ENCODE results near the gene SCN5A. TPM values are rescaled to one million over a fixed set of nuclear protein-coding genes. Genes with fewer than 3 reads are reported as not detected.

Gene SCN5A
- total RNA-seq, 2 experiments from 2014 or later = 0.08 to 0.37 TPM

DNA sequence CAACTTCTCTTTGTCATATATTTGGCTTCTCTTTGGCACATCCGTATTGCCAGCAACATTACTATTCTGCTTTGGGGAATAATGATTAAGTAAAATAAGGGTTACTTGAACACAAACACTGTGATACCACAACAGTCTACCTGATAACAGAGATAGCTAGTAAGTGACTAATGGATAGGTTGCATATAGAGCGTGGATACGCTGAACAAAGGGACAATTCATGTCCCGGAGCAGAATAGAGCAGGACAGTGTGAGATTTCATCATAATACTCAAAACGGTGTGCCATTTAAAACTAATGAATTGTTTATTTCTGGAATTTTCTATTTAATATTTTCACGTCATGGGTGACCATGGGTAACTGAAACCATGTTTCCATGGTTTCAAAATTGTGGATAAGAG is 54.1 kb downstream of the SCN5A start:
- H3K27me3 Mint-ChIP-seq (ENCODE audit: low read depth) = peaks cover 8% of the 10 kb centered on the region
- ATAC-seq = no peak
- H3K4me1 Mint-ChIP-seq (ENCODE audit: low read depth) = no peaks in the 10 kb centered on the region
- POLR2A ChIA-PET = no interaction called here
- no peak for DNase-seq
- H3K36me3 Mint-ChIP-seq (ENCODE audit: low read depth) = no peaks in the 10 kb centered on the region
- CTCF ChIA-PET = no interaction called here
- H3K4me3 Mint-ChIP-seq = no peak overlapping the region
- no peak overlapping the region for H3K27ac Mint-ChIP-seq
- no peaks in the 10 kb centered on the region for H3K9me3 Mint-ChIP-seq (ENCODE audit: insufficient read depth)

DNA sequence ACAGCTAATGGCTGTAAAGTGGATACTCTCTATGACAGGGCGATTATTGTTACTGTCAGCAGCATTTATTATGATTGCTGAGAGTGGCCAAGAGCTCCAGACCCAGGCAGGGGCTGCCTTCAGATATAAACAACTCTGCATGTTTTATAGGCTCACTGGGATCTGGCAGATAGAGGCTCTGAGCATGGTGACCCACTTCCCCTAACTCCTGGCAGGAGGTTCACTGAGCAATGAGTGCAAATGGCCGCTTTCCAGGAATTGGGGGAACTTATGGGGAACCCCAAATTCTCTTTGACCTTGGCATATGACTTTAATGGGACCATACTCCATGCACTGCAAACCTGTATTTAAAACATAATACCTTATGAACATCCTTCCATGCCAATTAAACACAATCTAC is 59.0 kb downstream of the SCN5A start:
- ChIA-PET CTCF (interaction anchor here (1.3 kb wide), 1 partner anchor 65 kb away, joined by 3 read pairs; no protein-coding TSS in a partner anchor), POLR2A (no interaction called here)
- Mint-ChIP-seq H3K27me3 (ENCODE audit: low read depth) (peaks cover 8% of the 10 kb centered on the region), H3K36me3 (ENCODE audit: low read depth) (no peaks in the 10 kb centered on the region), H3K27ac (no peak overlapping the region), H3K4me3 (no peak overlapping the region), H3K4me1 (ENCODE audit: low read depth) (no peaks in the 10 kb centered on the region), H3K9me3 (ENCODE audit: insufficient read depth) (no peaks in the 10 kb centered on the region)
- ATAC-seq (no peak), DNase-seq (no peak)

DNA sequence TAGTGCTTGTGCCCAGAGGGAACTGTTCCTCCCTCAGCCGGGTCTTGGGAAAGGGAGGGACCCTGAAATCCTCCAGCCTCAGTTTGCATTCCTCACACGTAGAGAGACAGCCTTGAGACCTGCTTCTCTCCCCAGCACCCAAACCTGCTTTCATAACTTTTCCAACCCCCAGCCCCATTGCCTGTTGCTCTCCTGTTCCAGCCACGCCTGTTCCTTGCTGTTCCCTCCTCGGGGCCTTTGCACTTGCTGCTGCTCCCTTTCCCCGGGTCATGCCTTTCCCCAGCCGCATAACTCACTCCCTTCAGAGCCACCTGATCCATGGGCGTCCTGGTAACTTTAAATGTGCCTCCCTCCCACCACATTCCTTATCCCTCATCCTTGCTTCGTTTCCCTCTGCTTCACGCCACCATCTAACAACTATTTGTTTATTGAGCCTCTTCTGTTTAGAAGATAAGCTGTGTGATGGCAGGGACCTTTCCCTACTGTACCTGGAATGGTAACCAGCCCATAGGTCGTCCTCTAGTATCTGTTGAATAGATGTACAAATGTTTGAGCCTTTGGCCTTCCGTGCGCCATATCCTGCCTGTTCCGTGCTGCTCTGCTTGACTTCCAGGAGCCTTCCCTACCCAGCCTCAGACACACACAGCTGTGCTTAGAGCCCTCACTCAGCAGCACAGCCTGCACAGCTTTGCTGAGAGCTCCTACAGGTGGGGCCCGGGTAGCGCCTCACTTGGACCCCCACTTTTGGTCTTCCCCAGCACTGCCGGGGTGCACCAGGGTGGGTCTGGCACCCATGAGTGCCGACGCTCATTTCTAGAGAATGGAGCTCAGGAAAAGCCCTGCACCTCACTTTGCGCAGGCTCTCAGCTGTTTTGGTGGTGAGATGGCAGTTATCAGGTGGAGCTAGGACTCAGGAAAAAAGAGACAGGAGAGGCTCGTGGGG is 60.2 kb downstream of the SCN5A start:
- Mint-ChIP-seq H3K27me3 (ENCODE audit: low read depth) (peaks cover 3% of the 10 kb centered on the region), H3K4me3 (no peak overlapping the region), H3K36me3 (ENCODE audit: low read depth) (no peaks in the 10 kb centered on the region), H3K9me3 (ENCODE audit: insufficient read depth) (no peaks in the 10 kb centered on the region), H3K4me1 (ENCODE audit: low read depth) (no peaks in the 10 kb centered on the region), H3K27ac (no peak overlapping the region)
- no peak for ATAC-seq
- POLR2A ChIA-PET = no interaction called here
- no peak for DNase-seq
- CTCF ChIA-PET = interaction anchor here (1.2 to 1.3 kb wide), 2 partner anchors 62 to 66 kb away, joined by 3 to 4 read pairs; no protein-coding TSS in a partner anchor

DNA sequence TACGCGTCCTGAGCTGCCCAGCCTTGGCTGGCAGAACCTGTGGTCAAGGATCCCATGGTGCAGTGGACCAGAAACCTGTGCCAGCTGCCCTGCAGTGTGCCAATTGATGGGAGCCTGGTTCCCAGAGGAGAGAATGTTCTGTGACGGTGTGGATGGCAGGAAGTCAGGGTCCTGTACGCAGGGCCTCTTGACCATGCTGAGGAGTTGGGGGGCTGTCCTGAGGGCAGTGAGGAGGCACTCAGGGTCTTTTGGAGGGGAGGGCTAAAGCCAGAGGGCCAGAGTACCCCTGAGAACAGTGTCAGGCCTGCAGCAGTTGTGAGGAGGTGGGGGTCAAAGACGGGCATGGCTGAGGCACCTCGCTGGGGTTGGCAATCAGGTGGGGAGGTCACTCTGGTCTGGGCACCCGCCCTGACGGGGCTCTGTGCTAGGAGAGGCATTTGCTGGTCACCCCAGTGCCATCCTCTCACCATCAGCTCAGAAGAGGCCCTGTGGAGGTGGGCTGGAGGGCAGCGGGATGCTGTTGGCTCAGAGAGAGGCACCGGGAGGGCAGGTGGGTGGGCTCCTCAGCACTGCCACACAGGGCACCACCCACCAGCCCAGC is 61.0 kb downstream of the SCN5A start:
- H3K9me3 Mint-ChIP-seq (ENCODE audit: insufficient read depth) = no peaks in the 10 kb centered on the region
- no peak for DNase-seq
- no peak for ATAC-seq
- POLR2A ChIA-PET = no interaction called here
- no peaks in the 10 kb centered on the region for H3K36me3 Mint-ChIP-seq (ENCODE audit: low read depth)
- CTCF ChIA-PET = no interaction called here
- no peaks in the 10 kb centered on the region for H3K4me1 Mint-ChIP-seq (ENCODE audit: low read depth)
- peaks cover 3% of the 10 kb centered on the region for H3K27me3 Mint-ChIP-seq (ENCODE audit: low read depth)
- no peak overlapping the region for H3K27ac Mint-ChIP-seq
- H3K4me3 Mint-ChIP-seq = no peak overlapping the region

DNA sequence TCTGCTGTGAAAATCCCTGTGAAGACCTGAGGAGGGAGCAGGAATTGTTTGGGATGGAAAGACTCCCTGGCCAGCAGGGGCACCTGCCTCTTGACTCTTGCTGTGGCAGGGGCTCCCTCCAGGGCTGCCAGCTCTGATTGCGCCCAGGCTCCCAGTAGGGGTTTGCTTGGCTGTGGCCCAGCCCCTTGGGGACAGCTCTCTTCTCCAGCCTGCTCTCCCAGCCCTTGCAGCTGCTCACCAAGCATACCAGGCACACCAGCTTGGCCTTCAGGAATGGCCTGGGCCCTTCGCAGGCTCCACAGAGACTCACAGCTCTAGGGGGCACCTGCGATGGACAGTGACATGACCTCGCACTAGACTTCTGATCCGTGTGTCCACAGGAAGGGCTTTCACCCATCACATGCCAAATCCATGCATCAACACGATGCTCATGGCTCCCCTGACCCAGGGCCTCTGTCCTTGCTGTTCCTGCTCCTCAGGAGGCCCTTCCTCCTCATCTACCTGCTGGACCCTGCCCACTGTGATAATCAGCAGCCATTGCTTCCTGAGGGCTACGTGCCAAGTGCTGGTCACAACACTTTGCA is 61.8 kb downstream of the SCN5A start:
- CTCF ChIA-PET = no interaction called here
- POLR2A ChIA-PET = no interaction called here

DNA sequence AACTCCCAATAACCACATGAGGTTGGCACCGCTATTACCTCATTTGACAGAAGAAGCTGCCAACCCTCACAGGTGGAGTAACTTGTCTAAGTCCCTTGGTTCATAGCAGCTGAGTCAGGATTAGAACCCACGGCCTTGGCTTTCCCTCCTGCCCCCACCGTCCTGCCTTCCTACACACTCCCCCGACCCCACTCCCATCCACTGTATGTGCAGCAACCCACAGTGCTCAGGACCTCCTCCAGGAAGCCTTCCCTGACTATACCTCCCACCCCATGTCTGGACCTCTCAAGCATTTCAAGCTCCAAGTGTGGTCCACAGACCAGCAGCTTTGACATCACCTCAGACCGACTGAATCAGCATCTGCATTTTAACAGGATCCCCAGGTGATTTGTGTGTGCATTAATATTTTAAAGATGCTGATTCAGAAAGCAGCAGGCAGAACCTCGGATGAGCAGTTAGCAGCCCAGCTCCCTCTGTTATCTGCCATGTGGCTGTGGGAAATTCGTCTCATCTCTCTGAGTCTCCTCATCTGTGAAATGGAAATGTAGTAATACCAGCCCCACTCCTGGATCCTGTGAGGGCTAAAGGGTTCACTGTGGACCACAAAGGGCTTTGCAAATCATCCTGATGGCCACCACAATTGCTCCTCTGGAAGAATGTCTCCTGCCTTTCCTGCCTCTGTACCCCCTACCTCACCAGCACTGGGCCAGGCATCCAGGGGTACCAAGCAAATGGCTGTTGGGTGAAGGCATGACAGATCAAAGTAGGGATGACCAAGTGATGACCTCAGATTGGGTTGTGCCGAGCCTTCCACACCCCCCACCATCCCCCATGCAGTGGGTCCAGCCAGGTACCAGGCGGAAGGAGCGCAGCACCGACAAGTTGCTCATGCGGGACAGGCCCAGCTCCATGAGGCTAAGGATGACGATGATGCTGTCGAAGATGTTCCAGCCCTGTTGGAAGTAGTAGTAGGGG is 62.7 kb downstream of the SCN5A start:
- ChIA-PET POLR2A (no interaction called here), CTCF (no interaction called here)
- H3K27ac Mint-ChIP-seq = no peak overlapping the region
- ATAC-seq (no peak), DNase-seq (no peak)
- no peaks in the 10 kb centered on the region for H3K27me3 Mint-ChIP-seq (ENCODE audit: low read depth)
- no peaks in the 10 kb centered on the region for H3K9me3 Mint-ChIP-seq (ENCODE audit: insufficient read depth)
- no peaks in the 10 kb centered on the region for H3K4me1 Mint-ChIP-seq (ENCODE audit: low read depth)
- no peak overlapping the region for H3K4me3 Mint-ChIP-seq
- no peaks in the 10 kb centered on the region for H3K36me3 Mint-ChIP-seq (ENCODE audit: low read depth)

More for the DNA sequence above, 61.8 kb downstream of the SCN5A start:
- H3K9me3 Mint-ChIP-seq (ENCODE audit: insufficient read depth) = no peaks in the 10 kb centered on the region
- ATAC-seq (no peak), DNase-seq (no peak)
- no peaks in the 10 kb centered on the region for H3K4me1 Mint-ChIP-seq (ENCODE audit: low read depth)
- H3K36me3 Mint-ChIP-seq (ENCODE audit: low read depth) = no peaks in the 10 kb centered on the region
- H3K27me3 Mint-ChIP-seq (ENCODE audit: low read depth) = peaks cover 3% of the 10 kb centered on the region
- no peak overlapping the region for H3K27ac Mint-ChIP-seq
- H3K4me3 Mint-ChIP-seq = no peak overlapping the region

DNA sequence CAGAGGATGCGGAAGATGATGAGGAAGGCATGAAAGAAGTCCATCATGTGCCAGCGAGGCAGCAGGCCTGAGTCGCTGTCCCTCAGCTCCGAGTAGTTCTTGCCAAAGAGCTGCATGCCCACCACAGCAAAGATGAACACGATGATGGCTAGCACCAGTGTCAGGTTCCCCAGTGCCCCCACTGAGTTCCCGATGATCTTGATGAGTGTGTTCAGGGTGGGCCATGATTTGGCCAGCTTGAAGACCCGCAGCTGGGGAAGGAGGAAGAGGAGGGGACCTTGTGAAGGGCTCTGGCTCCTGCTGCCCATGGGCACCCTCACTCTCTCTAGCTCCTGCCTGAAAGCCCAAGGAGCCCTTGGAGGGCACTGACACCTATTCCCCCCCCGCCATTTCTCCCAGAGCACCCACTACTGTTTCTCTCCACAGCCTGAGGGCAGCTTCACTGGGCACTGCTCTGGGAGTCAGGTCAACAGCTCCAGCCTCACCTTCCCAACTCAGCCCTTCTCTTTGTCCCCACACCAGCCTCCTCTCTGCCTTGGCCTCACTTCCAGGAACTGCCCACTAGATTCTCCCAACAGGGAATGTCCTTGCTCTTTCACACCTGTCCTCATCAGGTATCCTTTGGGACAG is 63.6 kb downstream of the SCN5A start:
- no peak overlapping the region for H3K4me3 Mint-ChIP-seq
- no peak overlapping the region for H3K27ac Mint-ChIP-seq
- CTCF ChIA-PET = no interaction called here
- no peaks in the 10 kb centered on the region for H3K9me3 Mint-ChIP-seq (ENCODE audit: insufficient read depth)
- H3K27me3 Mint-ChIP-seq (ENCODE audit: low read depth) = no peaks in the 10 kb centered on the region
- ATAC-seq (no peak), DNase-seq (no peak)
- no peaks in the 10 kb centered on the region for H3K4me1 Mint-ChIP-seq (ENCODE audit: low read depth)
- H3K36me3 Mint-ChIP-seq (ENCODE audit: low read depth) = no peaks in the 10 kb centered on the region
- POLR2A ChIA-PET = no interaction called here

DNA sequence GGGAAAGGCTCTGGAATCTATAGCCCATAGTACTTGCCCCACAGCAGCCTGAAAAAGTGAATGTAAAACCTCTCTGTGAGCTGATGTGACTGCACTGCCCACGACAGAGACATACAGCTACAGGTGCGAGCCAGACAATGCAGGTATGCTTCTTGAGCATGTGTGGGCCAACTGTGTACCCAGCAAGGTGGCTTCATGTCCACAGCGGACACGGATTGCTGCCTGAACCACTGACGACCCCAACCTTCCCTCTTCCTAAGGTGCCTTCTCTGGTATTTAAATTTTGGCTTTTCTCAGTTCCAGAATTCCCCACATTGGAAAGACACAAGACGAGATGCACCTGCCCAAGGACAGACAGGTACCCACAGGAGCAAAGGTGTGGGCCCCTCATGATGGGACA is 65.8 kb downstream of the SCN5A start:
- CTCF ChIA-PET = interaction anchor here (1.1 kb wide), 1 partner anchor 63 kb away, joined by 3 read pairs; no protein-coding TSS in a partner anchor
- POLR2A ChIA-PET = no interaction called here
- DNase-seq = no peak
- H3K36me3 Mint-ChIP-seq (ENCODE audit: low read depth) = no peaks in the 10 kb centered on the region
- no peaks in the 10 kb centered on the region for H3K4me1 Mint-ChIP-seq (ENCODE audit: low read depth)
- ATAC-seq = no peak
- H3K27me3 Mint-ChIP-seq (ENCODE audit: low read depth) = no peaks in the 10 kb centered on the region
- no peak overlapping the region for H3K4me3 Mint-ChIP-seq
- H3K27ac Mint-ChIP-seq = no peak overlapping the region
- no peaks in the 10 kb centered on the region for H3K9me3 Mint-ChIP-seq (ENCODE audit: insufficient read depth)

DNA sequence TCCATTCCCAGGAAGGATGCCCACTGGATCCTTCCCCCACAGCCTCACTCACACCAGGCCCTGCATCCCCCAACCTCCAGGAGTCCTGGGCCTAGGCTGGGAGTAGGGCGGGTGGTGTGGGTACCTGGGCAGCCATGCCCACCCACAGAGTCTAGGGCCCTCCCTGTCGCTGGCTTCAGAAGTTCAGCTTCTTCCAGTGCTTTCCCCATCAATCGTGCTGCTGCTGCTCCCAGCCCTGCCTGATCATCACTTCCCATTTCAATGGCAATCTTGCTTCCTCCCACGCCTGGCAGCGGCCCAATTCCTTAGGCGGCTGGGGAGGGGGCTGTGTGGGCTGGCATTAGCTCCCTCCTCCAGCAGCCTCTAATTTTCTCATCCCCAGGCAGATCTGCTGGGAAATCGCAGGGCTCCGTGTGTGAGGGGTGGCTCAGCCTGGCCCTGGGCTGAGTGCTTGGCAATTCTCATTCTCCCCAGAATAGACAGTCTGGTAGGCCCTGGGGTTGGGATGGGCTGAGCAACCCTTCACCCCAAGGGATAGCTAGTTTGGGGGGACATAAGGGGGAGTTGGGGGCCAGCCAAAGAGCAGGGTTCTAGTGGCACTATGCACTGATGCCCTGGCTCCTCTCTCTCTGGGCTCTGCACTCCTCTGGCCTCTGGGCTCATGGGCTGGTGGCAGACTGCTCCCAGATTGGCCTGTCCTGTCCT is 66.4 kb downstream of the SCN5A start:
- DNase-seq (no peak), ATAC-seq (no peak)
- H3K4me1 Mint-ChIP-seq (ENCODE audit: low read depth) = no peaks in the 10 kb centered on the region
- no peak overlapping the region for H3K27ac Mint-ChIP-seq
- ChIA-PET CTCF (interaction anchor here (1.1 kb wide), 1 partner anchor 62 kb away, joined by 3 read pairs; no protein-coding TSS in a partner anchor), POLR2A (no interaction called here)
- no peaks in the 10 kb centered on the region for H3K27me3 Mint-ChIP-seq (ENCODE audit: low read depth)
- H3K9me3 Mint-ChIP-seq (ENCODE audit: insufficient read depth) = no peaks in the 10 kb centered on the region
- no peaks in the 10 kb centered on the region for H3K36me3 Mint-ChIP-seq (ENCODE audit: low read depth)
- no peak overlapping the region for H3K4me3 Mint-ChIP-seq

DNA sequence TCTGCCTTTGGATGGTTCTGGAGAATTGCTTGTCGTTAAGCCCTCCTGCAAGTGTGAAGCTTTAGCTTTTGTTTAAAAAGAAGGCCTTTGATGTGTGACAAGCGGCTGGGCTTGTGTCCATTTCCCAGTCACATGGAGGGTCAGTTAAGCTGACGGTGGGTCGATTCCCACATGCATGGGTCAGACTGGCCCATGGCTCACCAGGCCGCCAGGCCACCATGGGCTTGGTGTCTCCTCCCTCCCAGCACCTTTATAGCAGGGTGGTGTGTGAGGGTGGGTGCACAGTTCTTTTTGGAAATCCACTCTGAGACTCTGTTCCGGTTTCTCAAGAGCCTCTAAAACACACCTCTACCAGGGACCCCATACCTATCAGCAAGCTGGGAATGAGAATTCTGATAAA is 67.2 kb downstream of the SCN5A start:
- CTCF ChIA-PET = no interaction called here
- POLR2A ChIA-PET = no interaction called here
- Mint-ChIP-seq H3K9me3 (ENCODE audit: insufficient read depth) (no peaks in the 10 kb centered on the region), H3K4me3 (no peak overlapping the region), H3K27ac (no peak overlapping the region), H3K4me1 (ENCODE audit: low read depth) (no peaks in the 10 kb centered on the region), H3K27me3 (ENCODE audit: low read depth) (no peaks in the 10 kb centered on the region), H3K36me3 (ENCODE audit: low read depth) (no peaks in the 10 kb centered on the region)
- DNase-seq = no peak
- ATAC-seq = no peak

DNA sequence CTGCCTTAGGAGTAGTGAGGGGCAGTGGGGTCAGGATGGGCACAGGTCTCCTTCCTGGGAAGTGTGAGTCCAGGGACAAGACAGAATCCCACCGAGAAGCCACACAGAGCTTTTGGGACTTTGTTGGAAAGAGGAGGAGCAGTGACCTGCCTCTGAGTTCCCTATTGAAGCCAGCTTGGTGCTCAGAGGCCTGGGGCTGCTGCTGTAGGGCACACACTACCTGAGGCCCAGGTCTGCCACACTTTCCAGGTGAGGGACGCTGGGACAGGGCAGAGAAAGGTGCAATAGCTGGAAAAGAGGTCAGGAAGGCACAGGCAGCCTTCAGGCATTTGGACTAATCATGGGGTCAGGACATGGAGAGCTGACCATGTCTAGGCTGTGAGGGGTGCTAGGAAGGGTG is 67.7 kb downstream of the SCN5A start:
- Mint-ChIP-seq H3K27ac (no peak overlapping the region), H3K9me3 (ENCODE audit: insufficient read depth) (no peaks in the 10 kb centered on the region), H3K4me1 (ENCODE audit: low read depth) (no peaks in the 10 kb centered on the region), H3K27me3 (ENCODE audit: low read depth) (no peaks in the 10 kb centered on the region), H3K4me3 (no peak overlapping the region), H3K36me3 (ENCODE audit: low read depth) (no peaks in the 10 kb centered on the region)
- ChIA-PET POLR2A (no interaction called here), CTCF (no interaction called here)
- DNase-seq (no peak), ATAC-seq (no peak)

Measured in activated CD8-positive, alpha-beta T cell treated with anti-CD3 and anti-CD28 coated beads, Interleukin-2, amount 10 ng/mL, durations not matched to agents 7 days and 5 days (primary cell).